Endothelial cell of umbilical vein (primary cell): ENCODE results near the gene CARD8. TPM values are rescaled to one million over a fixed set of nuclear protein-coding genes. Genes with fewer than 3 reads are reported as not detected.

Source experiments
- BruUV-seq: library from RNA; stranded (reverse); fragments of 400-500 nt; replicated peaks from 2 replicates; lab custom pipeline; 2021; lab: Mats Ljungman, UMichigan
- CTCF ChIA-PET: fragments of 300-600, 350-600 bp; sonication (Branson Sonifier 250); formaldehyde crosslinking; loops from one replicate; lab custom pipeline; 2021; ENCODE audit warnings: antibody characterized with exemption, inconsistent platforms; lab: Charles Lee
- POLR2A ChIA-PET: fragments of 300-600, 350-600 bp; sonication (Branson Sonifier 250); formaldehyde crosslinking; loops from one replicate; lab custom pipeline; 2021; ENCODE audit warnings: antibody characterized with exemption, inconsistent platforms; lab: Charles Lee
- DNase-seq: peaks from one replicate; pipeline ENCODE4 v3.0.0-alpha.2; 2011; ENCODE audit warnings: low read depth, low spot score
- FAIRE-seq: peaks from 2 replicates; lab custom pipeline; 2011; peaks lifted over from hg19 to GRCh38; lab: Jason Lieb, UNC
- H2AFZ ChIP-seq: 2 replicates; pipeline ENCODE4 v1.6.0; 2012; ENCODE audit warnings: low read depth, low read length, control low read depth, inconsistent platforms
- H3K27ac ChIP-seq: 2 replicates; pipeline ENCODE4 v1.5.1; 2011; ENCODE audit warnings: low read depth, mild to moderate bottlenecking, control low read depth, low read length, moderate library complexity; ENCODE audit not compliant: insufficient read depth
- H3K27me3 ChIP-seq, 2 experiments: 2 replicates each; pipeline versions ENCODE4 v1.6.0 to v1.6.1; 2011; ENCODE audit warnings: low read length in 2 of 2, mixed read lengths in 1 of 2; ENCODE audit not compliant: control insufficient read depth in 2 of 2, insufficient read depth in 2 of 2
- H3K36me3 ChIP-seq, 2 experiments: 2 replicates in 1 of 2; 3 replicates in 1 of 2; pipeline ENCODE4 v1.5.1; 2011; ENCODE audit warnings: low read length in 2 of 2, mild to moderate bottlenecking in 1 of 2, moderate library complexity in 1 of 2; ENCODE audit not compliant: control insufficient read depth in 2 of 2, insufficient read depth in 2 of 2; ENCODE audit errors: extremely low read depth in 1 of 2
- H3K4me1 ChIP-seq: 3 replicates; pipeline ENCODE4 v1.5.1; 2011; ENCODE audit warnings: mild to moderate bottlenecking, low read length; ENCODE audit not compliant: control insufficient read depth, insufficient read depth; ENCODE audit errors: extremely low read depth
- H3K4me2 ChIP-seq: 2 replicates; pipeline ENCODE4 v1.6.1; 2011; ENCODE audit warnings: low read length, control low read depth, mixed read lengths; ENCODE audit not compliant: insufficient read depth
- H3K4me3 ChIP-seq, 3 experiments: fragments of 200-600 bp in 1 of 3; sonication (generic), shearing (Covaris generic) in 1 of 3; replicated peaks in 1 of 3; 2 replicates each; pipeline ENCODE4 v1.5.1; 2011 to 2016; ENCODE audit warnings: control low read depth in 3 of 3, low read length in 3 of 3, mild to moderate bottlenecking in 2 of 3, inconsistent platforms in 1 of 3, low read depth in 1 of 3, moderate library complexity in 1 of 3; ENCODE audit not compliant: insufficient read depth in 1 of 3
- H3K79me2 ChIP-seq: 2 replicates; pipeline ENCODE4 v1.6.0; 2012; ENCODE audit warnings: low read length, inconsistent platforms; ENCODE audit not compliant: control insufficient read depth, insufficient read depth
- H3K9ac ChIP-seq: replicated peaks from 2 replicates; pipeline ENCODE3; 2011; ENCODE audit warnings: low read length, control low read depth; ENCODE audit not compliant: insufficient read depth; ENCODE audit errors: extremely low read depth
- H3K9me1 ChIP-seq: replicated peaks from 3 replicates; pipeline ENCODE4 v1.6.0; 2011; ENCODE audit warnings: mild to moderate bottlenecking, low read length; ENCODE audit not compliant: control insufficient read depth, insufficient read depth; ENCODE audit errors: extremely low read depth
- H3K9me3 ChIP-seq: replicated peaks from 2 replicates; pipeline ENCODE4 v1.5.1; 2012; ENCODE audit warnings: low read length, inconsistent platforms; ENCODE audit not compliant: control insufficient read depth, insufficient read depth
- H4K20me1 ChIP-seq: replicated peaks from 2 replicates; pipeline ENCODE3; 2011; ENCODE audit warnings: mild to moderate bottlenecking, low read length; ENCODE audit not compliant: control insufficient read depth, insufficient read depth; ENCODE audit errors: extremely low read depth
- FOS ChIP-seq: IDR thresholded peaks from 2 replicates; pipeline ENCODE4 v1.6.1; 2011; ENCODE audit warnings: mild to moderate bottlenecking, low read length, moderate library complexity, borderline replicate concordance; ENCODE audit not compliant: insufficient read depth
- GATA2 ChIP-seq: IDR thresholded peaks from 2 replicates; pipeline ENCODE4 v1.7.0; 2011; ENCODE audit warnings: low read depth, mild to moderate bottlenecking, moderate library complexity, mixed read lengths, low read length; ENCODE audit not compliant: insufficient read length, insufficient read depth
- JUN ChIP-seq: IDR thresholded peaks from 2 replicates; pipeline ENCODE4 v1.6.1; 2011; ENCODE audit warnings: borderline replicate concordance, low read depth; ENCODE audit not compliant: insufficient read length, insufficient read depth
- MYC ChIP-seq: IDR thresholded peaks from one replicate; pipeline ENCODE4 v1.6.1; 2011; ENCODE audit warnings: mild to moderate bottlenecking, low read depth, low read length
- POLR2A ChIP-seq: IDR thresholded peaks from 2 replicates; pipeline ENCODE4 v1.6.1; 2012; ENCODE audit warnings: low read depth, mild to moderate bottlenecking, control low read depth, low read length
- POLR2AphosphoS5 ChIP-seq: IDR thresholded peaks from 2 replicates; pipeline ENCODE4 v1.6.1; 2012; ENCODE audit warnings: low read depth, mild to moderate bottlenecking, control low read depth, low read length, moderate library complexity; ENCODE audit not compliant: insufficient read depth
- dilution Hi-C: fragments of 300-500 bp; cut with MboI; formaldehyde crosslinking; loops from one replicate; pipeline ENCODE4 v1.15.0; 2019; ENCODE audit warnings: low sequenced_read_pairs; ENCODE audit not compliant: extremely low pct_ligation_motif_present
- intact Hi-C: fragments of 100-400 bp; cut with micrococcal nuclease; formaldehyde crosslinking; loops from one replicate; pipeline ENCODE4 v1.10.0; 2022
- polyA plus RNA-seq, 4 experiments: library from polyadenylated mRNA; depleted of rRNA in 3 of 4; stranded (reverse) in 3 of 4; unstranded in 1 of 4; fragments of >200 nt; gene quantifications; 2 replicates each; pipeline versions ENCODE4 v1.2.1 to v1.2.3, GENCODE V29; 2011 to 2012; ENCODE audit warnings: missing spikeins in 1 of 4
- total RNA-seq: library from RNA; stranded (reverse); gene quantifications from 2 replicates; pipeline ENCODE4 v1.2.3, GENCODE V29; 2021
- TF ChIP-seq, protein P1 (sequence below): IDR thresholded peaks from 2 replicates; pipeline ENCODE4 v1.6.1; 2011; ENCODE audit not compliant: insufficient read depth, insufficient read length

The CARD8 gene
- total and polyA plus RNA-seq, 2 donors (not counting 3 experiments of a cell fraction or from before 2014, with no cell fraction given), result 64.6 to 123 TPM

DNA sequence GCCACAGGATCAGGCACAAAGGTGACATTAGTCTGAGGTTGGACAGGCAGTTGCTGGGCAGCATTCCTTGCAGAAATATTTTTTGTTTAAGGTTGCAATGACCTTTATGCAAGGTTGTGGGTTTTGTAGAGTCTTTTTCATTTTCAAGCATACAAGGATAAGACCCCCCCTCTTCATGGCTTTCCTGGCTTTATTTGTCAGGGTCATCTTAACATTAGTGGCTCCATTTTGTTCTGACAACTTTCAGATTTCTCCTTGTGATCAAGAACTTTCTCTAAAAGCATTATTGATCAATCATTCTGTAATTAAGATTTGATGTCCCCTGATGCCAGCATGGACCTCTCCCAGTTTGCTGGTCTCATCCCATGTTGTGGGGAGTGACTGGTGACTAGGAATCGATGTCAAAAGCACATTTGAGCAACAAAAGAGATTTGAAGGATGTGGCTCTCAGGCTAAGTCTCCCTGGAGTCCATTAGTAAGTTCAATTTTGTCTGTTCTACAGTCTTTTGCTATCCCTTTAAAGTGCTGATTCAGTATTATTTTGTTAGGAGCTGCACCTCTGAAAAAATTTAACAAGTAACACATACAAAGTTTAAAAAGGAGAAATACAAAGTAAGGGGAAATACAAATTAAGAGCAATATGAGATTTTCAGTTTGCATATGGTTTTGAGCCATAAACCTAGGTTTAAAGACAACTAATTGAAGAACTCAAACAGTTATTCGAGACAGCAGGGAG, 5.3 kb downstream of the CARD8 start:
- Histone ChIP-seq H3K27me3 (no peaks in the 10 kb centered on the region), H3K27ac (peak overlapping the region; percentile 80), H3K9me3 (no peaks in the 10 kb centered on the region), H2AFZ (peak overlapping the region; percentile 13), H3K79me2 (peaks cover 45% of the 10 kb centered on the region), H3K4me3 (peak overlapping the region in 1 of 3 experiments; percentile 32), H4K20me1 (no peaks in the 10 kb centered on the region), H3K9me1 (no peaks in the 10 kb centered on the region), H3K36me3 (peaks cover 0 to 15% of the 10 kb centered on the region in 2 experiments), H3K9ac (peak overlapping the region; percentile 50), H3K4me1 (peaks cover 62% of the 10 kb centered on the region), H3K4me2 (peak overlapping the region; percentile 93)
- TF ChIP-seq POLR2A (no peak), GATA2 (no peak), MYC (no peak), POLR2AphosphoS5 (no peak), JUN (no peak), FOS (no peak)
- TF ChIP-seq, protein P1, sequence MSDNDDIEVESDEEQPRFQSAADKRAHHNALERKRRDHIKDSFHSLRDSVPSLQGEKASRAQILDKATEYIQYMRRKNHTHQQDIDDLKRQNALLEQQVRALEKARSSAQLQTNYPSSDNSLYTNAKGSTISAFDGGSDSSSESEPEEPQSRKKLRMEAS, result no peak
- TSS peak; percentile 67 for BruUV-seq
- DNase-seq (no peak), FAIRE-seq (no peak)
- CTCF ChIA-PET, result interaction anchor here (1.3 to 2.2 kb wide), 2 partner anchors 8 to 46 kb away, joined by 5 to 31 read pairs; no protein-coding TSS in a partner anchor
- intact Hi-C loops, result no loop called here
- POLR2A ChIA-PET, result interaction anchor here (1.3 to 1.5 kb wide), 2 partner anchors 11 to 46 kb away, joined by 5 to 8 read pairs; no protein-coding TSS in a partner anchor
- dilution Hi-C loops, result no loop called here
